Right lobe of liver (tissue), 6 donors: ENCODE results near the gene KSR2. TPM values are rescaled to one million over a fixed set of nuclear protein-coding genes. Genes with fewer than 3 reads are reported as not detected.
"Not testable (repeated sequence)": the region's sequence is repeated elsewhere in the genome, so short reads cannot be mapped to it uniquely, and the experiment has no call there.

Experiments
- ATAC-seq, 4 donors: fragments of 200-7000 bp; cut with Tn5 transposase; one replicate each; pipeline ENCODE4 v1.9.1; 2020; ENCODE audit warnings: mild to moderate bottlenecking in 4 of 4, moderate library complexity in 4 of 4
- DNase-seq, 3 donors: peaks; one replicate each; pipeline ENCODE4 v3.0.0-alpha.2; 2020
- H3K27ac ChIP-seq, 3 donors: fragments of 200-600 bp; one replicate each; pipeline ENCODE4 v1.8.0; 2022
- H3K27me3 ChIP-seq, 2 donors: fragments of 200-600 bp; one replicate each; pipeline ENCODE4 v1.8.0; 2022
- H3K36me3 ChIP-seq, 4 donors: fragments of 200-600 bp; sonication (generic) in 1 of 4; one replicate each; pipeline versions ENCODE4 v1.5.1 to v1.8.0; 2017 to 2022; ENCODE audit warnings: control low read depth in 1 of 4
- H3K4me1 ChIP-seq, 4 donors: fragments of 200-600 bp; sonication (generic) in 1 of 4; one replicate each; pipeline versions ENCODE4 v1.5.1 to v1.8.0; 2017 to 2022; ENCODE audit warnings: control low read depth in 1 of 4
- H3K4me3 ChIP-seq, 3 donors: fragments of 200-600 bp; one replicate each; pipeline ENCODE4 v1.8.0; 2022
- H3K9me3 ChIP-seq, 4 donors: fragments of 200-600 bp; sonication (generic) in 1 of 4; one replicate each; pipeline versions ENCODE4 v1.5.1 to v1.8.0; 2017 to 2022; ENCODE audit warnings: control low read depth in 1 of 4
- CTCF ChIP-seq, 4 donors: fragments of 200-600 bp in 3 of 4; fragments of 450-650 bp in 1 of 4; IDR thresholded peaks; one replicate each; pipeline versions ENCODE4 v1.5.1 to v1.8.0; 2016 to 2022; ENCODE audit warnings: antibody characterized with exemption in 4 of 4, mild to moderate bottlenecking in 2 of 4
- POLR2A ChIP-seq: fragments of 450-650 bp; IDR thresholded peaks from one replicate; pipeline ENCODE4 v1.6.1; 2017; ENCODE audit warnings: antibody characterized with exemption, mild to moderate bottlenecking
- WGBS: methylation state at CpG from one replicate; pipeline ENCODE4 v1.1.6; 2018; ENCODE audit warnings: low coverage, low lambda C conversion rate; ENCODE audit not compliant: insufficient coverage; ENCODE audit errors: missing lambda C conversion rate; 5-methylcytosine and 5-hydroxymethylcytosine counted together
- intact Hi-C, 2 donors: fragments of 100-400 bp; cut with DNase I; formaldehyde crosslinking; loops; one replicate each; pipeline versions ENCODE4 v1.11.2 to v1.14.1; 2022
- total RNA-seq, 6 experiments: library from RNA; depleted of rRNA in 2 of 6; stranded (reverse); fragments of >200 nt in 2 of 6; fragmentation: NEBNext Ultra II Directional in 3 of 6; extraction: Animal tissue kit (Norgen Biotek cat#: 25700) in 3 of 6; gene quantifications; one replicate each; pipeline versions ENCODE4 v1.1.0 to v1.2.4, GENCODE V29; 2016 to 2023
- donor health status: DM: no; HTN: yes; CAD: no.
- donor health status: DM: no; HTN: no; CAD: no.
- donor health status: DM: no; HTN: no; CAD: no.
- donor health status: DM: no; HTN: yes; CAD: no.
- donor health status: DM: no; HTN: yes; CAD: no.

The KSR2 gene
- total RNA-seq, 6 experiments from 2014 or later = 0.02 to 0.07 (median 0.02) TPM; not detected in 2

GRCh38 chr12:117738233-117738632 is 230.6 kb downstream of the KSR2 start:
- Histone ChIP-seq H3K9me3 (no peaks in the 10 kb centered on the region), H3K4me3 (no peak overlapping the region), H3K36me3 (no peaks in the 10 kb centered on the region), H3K4me1 (no peaks in the 10 kb centered on the region), H3K27ac (no peak overlapping the region), H3K27me3 (no peaks in the 10 kb centered on the region)
- DNase-seq = no peak
- 50% methylated on average over 2 of the region's 6 CpGs for WGBS
- no peak for ATAC-seq
- intact Hi-C loops = no loop called here
- TF ChIP-seq CTCF (IDR thresholded peaks at IDR 0.05) (no peak), POLR2A (no peak)

- intact Hi-C loops = no loop called here
- no peak overlapping the region for H3K27ac ChIP-seq
- ATAC-seq (no peak), DNase-seq (no peak)
- TF ChIP-seq CTCF (IDR thresholded peaks at IDR 0.05) (no peak), POLR2A (no peak)
- H3K36me3 ChIP-seq = no peaks in the 10 kb centered on the region
- 14% methylated on average over 1 of the region's 1 CpG for WGBS
- no peaks in the 10 kb centered on the region for H3K27me3 ChIP-seq
- H3K9me3 ChIP-seq = no peaks in the 10 kb centered on the region
- H3K4me3 ChIP-seq = no peak overlapping the region
- H3K4me1 ChIP-seq = no peaks in the 10 kb centered on the region
These were observed 235.3 kb downstream of the KSR2 start for GRCh38 chr12:117733549-117733805.

GRCh38 chr12:117732761-117733548 is 235.8 kb downstream of the KSR2 start:
- H3K27ac ChIP-seq = no peak overlapping the region
- DNase-seq (no peak), ATAC-seq (no peak)
- no peak for TF ChIP-seq CTCF (IDR thresholded peaks at IDR 0.05)
- no peak for TF ChIP-seq POLR2A
- no peak overlapping the region for H3K4me3 ChIP-seq
- no peaks in the 10 kb centered on the region for H3K36me3 ChIP-seq
- H3K4me1 ChIP-seq = no peaks in the 10 kb centered on the region
- intact Hi-C loops = no loop called here
- 72% methylated on average over 11 of the region's 13 CpGs for WGBS
- H3K27me3 ChIP-seq = no peaks in the 10 kb centered on the region
- H3K9me3 ChIP-seq = no peaks in the 10 kb centered on the region

- H3K9me3 ChIP-seq, H3K27me3 ChIP-seq, DNase-seq, H3K27ac ChIP-seq, H3K4me3 ChIP-seq, H3K4me1 ChIP-seq, H3K36me3 ChIP-seq, intact Hi-C loops, ATAC-seq: not testable (repeated sequence)
- 62% methylated on average over 4 of the region's 32 CpGs for WGBS
These were observed 237.7 kb downstream of the KSR2 start for GRCh38 chr12:117731131-117731530.

- ATAC-seq (no peak), DNase-seq (no peak)
- Histone ChIP-seq H3K27me3 (no peaks in the 10 kb centered on the region), H3K4me3 (no peak overlapping the region), H3K36me3 (no peaks in the 10 kb centered on the region), H3K27ac (no peak overlapping the region), H3K9me3 (no peaks in the 10 kb centered on the region), H3K4me1 (no peaks in the 10 kb centered on the region)
- no peak for TF ChIP-seq POLR2A
- no peak for TF ChIP-seq CTCF (IDR thresholded peaks at IDR 0.05)
- intact Hi-C loops = no loop called here
- 36% methylated on average over 1 of the region's 1 CpG for WGBS
These were observed 241.5 kb downstream of the KSR2 start for GRCh38 chr12:117727301-117727700.
